AG04449 (cell line): ENCODE measurements around the gene ZFAND2A.
"Not testable (repeated sequence)": the region's sequence is repeated elsewhere in the genome, so short reads cannot be mapped to it uniquely, and the experiment has no call there.

ENCODE experiments used
- CTCF ChIA-PET: fragments of 350-600 bp; formaldehyde crosslinking; extraction: SDS; loops from one replicate; lab custom pipeline; 2021; ENCODE audit warnings: antibody characterized with exemption; lab: Yijun Ruan, JAX
- POLR2A ChIA-PET: fragments of 400-600, 350-600 bp; formaldehyde crosslinking; extraction: SDS; loops from one replicate; lab custom pipeline; 2020; ENCODE audit warnings: antibody characterized with exemption, inconsistent platforms; lab: Yijun Ruan, JAX
- DNase-seq: peaks from one replicate; pipeline ENCODE4 v3.0.0-alpha.2; 2010; ENCODE audit warnings: low read depth, low spot score
- H3K4me3 ChIP-seq: 2 replicates; pipeline ENCODE4 v1.5.1; 2011; ENCODE audit warnings: low read depth, mild to moderate bottlenecking, control low read depth, low read length
- TF ChIP-seq, protein P1 (sequence below): IDR thresholded peaks from one replicate; pipeline ENCODE4 v1.5.1; 2011; ENCODE audit warnings: mild to moderate bottlenecking, moderate library complexity, low read length, control low read depth, inconsistent platforms; ENCODE audit not compliant: insufficient read depth; ENCODE audit errors: missing control alignments

The ZFAND2A gene

GRCh38 chr7:1159891-1160669, at the start of gene ZFAND2A:
ZFAND2A (minus strand) TSS chr7:1160196; CDS start chr7:1158212, 1,984 bp downstream.
- ChIA-PET POLR2A (interaction anchor here (1.0 kb wide), 1 partner anchor 59 kb away, joined by 3 read pairs; no protein-coding TSS in a partner anchor), CTCF (interaction anchor here (1.1 to 3.1 kb wide), 4 partner anchors 10 to 167 kb away, joined by 4 to 15 read pairs (median 10); no protein-coding TSS in a partner anchor)
- DNase-seq = peak; percentile 67
- H3K4me3 ChIP-seq = peak within 1 kb of the TSS; percentile 99
- TF ChIP-seq, protein P1, sequence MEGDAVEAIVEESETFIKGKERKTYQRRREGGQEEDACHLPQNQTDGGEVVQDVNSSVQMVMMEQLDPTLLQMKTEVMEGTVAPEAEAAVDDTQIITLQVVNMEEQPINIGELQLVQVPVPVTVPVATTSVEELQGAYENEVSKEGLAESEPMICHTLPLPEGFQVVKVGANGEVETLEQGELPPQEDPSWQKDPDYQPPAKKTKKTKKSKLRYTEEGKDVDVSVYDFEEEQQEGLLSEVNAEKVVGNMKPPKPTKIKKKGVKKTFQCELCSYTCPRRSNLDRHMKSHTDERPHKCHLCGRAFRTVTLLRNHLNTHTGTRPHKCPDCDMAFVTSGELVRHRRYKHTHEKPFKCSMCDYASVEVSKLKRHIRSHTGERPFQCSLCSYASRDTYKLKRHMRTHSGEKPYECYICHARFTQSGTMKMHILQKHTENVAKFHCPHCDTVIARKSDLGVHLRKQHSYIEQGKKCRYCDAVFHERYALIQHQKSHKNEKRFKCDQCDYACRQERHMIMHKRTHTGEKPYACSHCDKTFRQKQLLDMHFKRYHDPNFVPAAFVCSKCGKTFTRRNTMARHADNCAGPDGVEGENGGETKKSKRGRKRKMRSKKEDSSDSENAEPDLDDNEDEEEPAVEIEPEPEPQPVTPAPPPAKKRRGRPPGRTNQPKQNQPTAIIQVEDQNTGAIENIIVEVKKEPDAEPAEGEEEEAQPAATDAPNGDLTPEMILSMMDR = no peak

DNA sequence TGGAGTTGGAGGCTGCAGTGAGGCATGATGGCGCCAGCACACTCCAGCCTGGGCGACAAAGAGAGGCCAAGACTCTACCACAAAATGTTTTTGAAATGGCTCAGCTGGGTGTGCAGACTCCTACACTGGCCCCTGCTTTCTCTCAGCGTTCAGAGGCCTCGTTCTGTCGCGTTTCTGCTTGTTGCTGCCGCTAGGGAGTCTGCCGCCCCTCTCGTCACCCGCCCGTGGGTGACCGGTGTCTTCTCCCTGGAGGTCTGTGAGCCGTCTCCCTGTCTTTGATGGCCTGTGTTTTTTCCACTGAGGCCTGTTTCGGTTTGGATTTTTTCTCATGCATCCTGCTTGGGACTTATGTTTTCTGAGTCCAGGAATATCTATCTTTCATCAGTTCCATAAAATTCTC, 49.1 kb upstream of the ZFAND2A start:
- ChIA-PET POLR2A (no interaction called here), CTCF (no interaction called here)
- TF ChIP-seq, protein P1 = no peak
- no peak for DNase-seq
- H3K4me3 ChIP-seq = no peak overlapping the region

DNA sequence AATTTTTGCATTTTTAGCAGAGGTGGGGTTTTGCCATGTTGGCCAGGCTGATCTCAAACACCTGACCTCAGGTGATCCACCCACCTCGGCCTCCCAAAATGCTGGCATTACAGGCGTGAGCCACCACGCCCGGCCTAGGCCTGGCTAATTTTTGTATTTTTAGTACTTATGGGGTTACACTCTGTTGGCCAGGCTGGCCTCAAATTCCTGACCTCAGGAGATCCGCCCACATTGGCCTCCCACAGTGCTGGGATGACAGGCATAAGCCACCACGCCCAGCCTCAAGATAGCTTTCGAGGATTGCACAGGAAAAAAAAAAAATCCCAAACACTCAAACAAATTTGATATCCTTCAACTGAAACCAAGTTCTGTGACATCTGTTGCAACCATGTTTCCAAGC, 45.7 kb upstream of the ZFAND2A start:
- H3K4me3 ChIP-seq, POLR2A ChIA-PET, DNase-seq: not testable (repeated sequence)
- CTCF ChIA-PET = interaction anchor here (0.8 to 2.4 kb wide), 4 partner anchors 15 to 227 kb away, joined by 3 to 12 read pairs (median 6); no protein-coding TSS in a partner anchor

GRCh38 chr7:1204460-1205140, 44.6 kb upstream of the ZFAND2A start:
- no peak overlapping the region for H3K4me3 ChIP-seq
- no peak for DNase-seq
- TF ChIP-seq, protein P1 = no peak
- CTCF ChIA-PET = interaction anchor here (0.8 to 2.4 kb wide), 4 partner anchors 17 to 228 kb away, joined by 3 to 12 read pairs (median 6); no protein-coding TSS in a partner anchor
- POLR2A ChIA-PET = no interaction called here

- POLR2A ChIA-PET, CTCF ChIA-PET, H3K4me3 ChIP-seq, DNase-seq: not testable (repeated sequence)
These were observed 42.9 kb upstream of the ZFAND2A start for GRCh38 chr7:1202914-1203313.

GRCh38 chr7:1201916-1202315, 41.9 kb upstream of the ZFAND2A start:
- no peak overlapping the region for H3K4me3 ChIP-seq
- TF ChIP-seq, protein P1 = no peak
- no peak for DNase-seq
- POLR2A ChIA-PET = no interaction called here
- CTCF ChIA-PET = no interaction called here

GRCh38 chr7:1200045-1200444, 40.0 kb upstream of the ZFAND2A start:
- POLR2A ChIA-PET = no interaction called here
- TF ChIP-seq, protein P1 = no peak
- no peak overlapping the region for H3K4me3 ChIP-seq
- CTCF ChIA-PET = no interaction called here
- DNase-seq = no peak
